Measurements from ENCODE around the gene FRAT1.

- TF ChIP-seq POLR2AphosphoS5 (IDR thresholded peaks at IDR 0.05; ENCODE audit: insufficient read depth, low read depth, low read length) = no peak
- no peak for TF ChIP-seq CTCF (IDR thresholded peaks at IDR 0.05; ENCODE audit: extremely low read depth in 1 of 2, insufficient read depth in 1 of 2, low read depth in 1 of 2, low read length in 2 of 2)
- no peak for TF ChIP-seq POLR2A (IDR thresholded peaks at IDR 0.05; ENCODE audit: low read depth, low read length)
- TF ChIP-seq EZH2 (IDR thresholded peaks at IDR 0.05; ENCODE audit: borderline replicate concordance, low read depth, low read length, severe bottlenecking) = no peak
- TF ChIP-seq MAX (IDR thresholded peaks at IDR 0.05; ENCODE audit: insufficient read depth, insufficient read length) = no peak
- TF ChIP-seq GATA2 (IDR thresholded peaks at IDR 0.05; ENCODE audit: insufficient read depth, insufficient read length, low read depth, low read length) = no peak
Measured at GRCh38 chr10:97292862-97293198, 26.2 kb upstream of the FRAT1 start.

All from endothelial cell of umbilical vein (primary cell).